HepG2 (cell line): Measurements from ENCODE around the gene TNRC18. TPM values are rescaled to one million over a fixed set of nuclear protein-coding genes. Genes with fewer than 3 reads are reported as not detected.

Experiments
- AGO1 ChIP-seq: fragments of 200-400 bp; formaldehyde crosslinking; IDR thresholded peaks from 2 replicates; pipeline ENCODE4 v1.6.1; 2017; ENCODE audit warnings: mild to moderate bottlenecking, low read depth, low read length, moderate library complexity; ENCODE audit not compliant: poor library complexity, severe bottlenecking
- AGO2 ChIP-seq: fragments of 200-400 bp; formaldehyde crosslinking; optimal IDR thresholded peaks from 2 replicates; pipeline ENCODE3; 2017; ENCODE audit warnings: mild to moderate bottlenecking, low read depth, low read length, moderate library complexity
- AHR ChIP-seq: IDR thresholded peaks from 2 replicates; pipeline ENCODE4 v1.6.1; 2018; ENCODE audit warnings: missing genetic modification reagents, missing compliant biosample characterization
- HMG20A ChIP-seq: IDR thresholded peaks from 2 replicates; pipeline ENCODE4 v1.6.1; 2016; ENCODE audit warnings: borderline replicate concordance
- TGIF2 ChIP-seq: IDR thresholded peaks from 2 replicates; pipeline ENCODE4 v1.6.1; 2016; ENCODE audit warnings: control low read depth, missing compliant biosample characterization
- ZBTB7B ChIP-seq: sonication (generic); formaldehyde crosslinking; IDR thresholded peaks from 2 replicates; pipeline ENCODE4 v1.4.0; 2020; ENCODE audit warnings: missing genetic modification reagents
- ZNF350 ChIP-seq: sonication (generic); formaldehyde crosslinking; IDR thresholded peaks from 2 replicates; pipeline ENCODE4 v1.4.0; 2020; ENCODE audit warnings: mild to moderate bottlenecking, low read depth, missing genetic modification reagents, borderline replicate concordance
- ZNF44 ChIP-seq: sonication (generic); formaldehyde crosslinking; IDR thresholded peaks from 2 replicates; pipeline ENCODE4 v1.5.1; 2020; ENCODE audit warnings: mild to moderate bottlenecking, missing genetic modification reagents
- ZNF615 ChIP-seq: sonication (generic); formaldehyde crosslinking; IDR thresholded peaks from 2 replicates; pipeline ENCODE4 v1.5.0; 2020; ENCODE audit warnings: mild to moderate bottlenecking, missing genetic modification reagents, borderline replicate concordance
- polyA plus RNA-seq, 8 experiments: library from polyadenylated mRNA; depleted of rRNA in 3 of 8; stranded (reverse) in 7 of 8; unstranded in 1 of 8; fragments of >200 nt; fragmentation: Illumina TruSeq in 4 of 8; extraction: Trizol in 4 of 8; gene quantifications; 2 replicates each; pipeline versions ENCODE4 v1.2.1 to v1.2.3, GENCODE V29; 2011 to 2016; ENCODE audit warnings: low read depth in 4 of 8, missing spikeins in 1 of 8, mixed read lengths in 1 of 8; ENCODE audit not compliant: insufficient read depth in 1 of 8
- total RNA-seq, 5 experiments: library from RNA; depleted of rRNA; stranded (reverse); fragments of >200 nt; fragmentation: Illumina TruSeq; extraction: Trizol; gene quantifications; 2 replicates each; pipeline ENCODE4 v1.2.3, GENCODE V29; 2016; ENCODE audit warnings: low read depth in 1 of 5
- TF ChIP-seq, protein P1 (sequence below), 2 experiments: fragments of 450-650 bp in 1 of 2; sonication (generic) in 1 of 2; formaldehyde crosslinking in 1 of 2; IDR thresholded peaks; 2 replicates each; pipeline versions ENCODE4 v1.6.1 to v1.8.0; 2016 to 2022; ENCODE audit warnings: antibody characterized with exemption in 1 of 2, mild to moderate bottlenecking in 1 of 2, missing genetic modification reagents in 1 of 2
- TF ChIP-seq, protein P2 (sequence below): sonication (generic); formaldehyde crosslinking; IDR thresholded peaks from 2 replicates; pipeline ENCODE4 v1.4.0; 2020; ENCODE audit warnings: missing genetic modification reagents, borderline replicate concordance
- TF ChIP-seq, protein P3 (sequence below): sonication (generic); formaldehyde crosslinking; IDR thresholded peaks from 2 replicates; pipeline ENCODE4 v1.5.1; 2020; ENCODE audit warnings: mild to moderate bottlenecking, missing genetic modification reagents, borderline replicate concordance
- TF ChIP-seq, protein P4 (sequence below): sonication (generic); formaldehyde crosslinking; IDR thresholded peaks from 2 replicates; pipeline ENCODE4 v1.8.0; 2022; ENCODE audit warnings: missing genetic modification reagents, mild to moderate bottlenecking, moderate library complexity, borderline replicate concordance

TNRC18 gene
- total and polyA plus RNA-seq, 2 of the 13 experiments (the other 11 are each of a cell fraction or from before 2014, with no cell fraction given) = 11.7 to 17.4 TPM

DNA sequence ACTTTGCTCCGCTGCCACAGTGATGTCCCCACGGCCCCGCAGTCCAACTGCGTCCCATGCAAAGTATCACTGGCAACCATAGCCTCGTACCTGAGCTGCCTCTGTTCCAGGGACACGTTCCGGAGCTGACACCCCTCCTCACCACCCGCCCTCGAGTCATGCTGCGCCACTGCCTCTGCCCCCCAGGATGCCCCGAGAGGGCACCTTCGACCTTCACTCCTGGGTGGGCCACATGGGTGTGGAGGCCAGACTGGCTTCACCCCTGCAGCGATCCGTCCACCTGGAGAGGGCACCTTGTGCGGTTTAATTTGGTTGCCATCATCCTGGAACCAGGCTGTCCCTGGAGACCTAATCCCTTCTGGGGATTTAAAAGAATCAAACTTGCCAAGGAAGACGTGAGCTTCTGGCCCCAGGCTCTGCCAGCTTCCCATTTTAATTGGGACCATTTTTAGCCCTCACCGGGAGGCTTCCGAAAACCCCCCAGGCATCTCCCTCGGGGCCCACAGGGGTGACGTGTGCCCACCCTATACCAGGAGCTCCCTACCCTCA is 19.2 kb upstream of the TNRC18 start (continued):
- TF ChIP-seq, protein P1, sequence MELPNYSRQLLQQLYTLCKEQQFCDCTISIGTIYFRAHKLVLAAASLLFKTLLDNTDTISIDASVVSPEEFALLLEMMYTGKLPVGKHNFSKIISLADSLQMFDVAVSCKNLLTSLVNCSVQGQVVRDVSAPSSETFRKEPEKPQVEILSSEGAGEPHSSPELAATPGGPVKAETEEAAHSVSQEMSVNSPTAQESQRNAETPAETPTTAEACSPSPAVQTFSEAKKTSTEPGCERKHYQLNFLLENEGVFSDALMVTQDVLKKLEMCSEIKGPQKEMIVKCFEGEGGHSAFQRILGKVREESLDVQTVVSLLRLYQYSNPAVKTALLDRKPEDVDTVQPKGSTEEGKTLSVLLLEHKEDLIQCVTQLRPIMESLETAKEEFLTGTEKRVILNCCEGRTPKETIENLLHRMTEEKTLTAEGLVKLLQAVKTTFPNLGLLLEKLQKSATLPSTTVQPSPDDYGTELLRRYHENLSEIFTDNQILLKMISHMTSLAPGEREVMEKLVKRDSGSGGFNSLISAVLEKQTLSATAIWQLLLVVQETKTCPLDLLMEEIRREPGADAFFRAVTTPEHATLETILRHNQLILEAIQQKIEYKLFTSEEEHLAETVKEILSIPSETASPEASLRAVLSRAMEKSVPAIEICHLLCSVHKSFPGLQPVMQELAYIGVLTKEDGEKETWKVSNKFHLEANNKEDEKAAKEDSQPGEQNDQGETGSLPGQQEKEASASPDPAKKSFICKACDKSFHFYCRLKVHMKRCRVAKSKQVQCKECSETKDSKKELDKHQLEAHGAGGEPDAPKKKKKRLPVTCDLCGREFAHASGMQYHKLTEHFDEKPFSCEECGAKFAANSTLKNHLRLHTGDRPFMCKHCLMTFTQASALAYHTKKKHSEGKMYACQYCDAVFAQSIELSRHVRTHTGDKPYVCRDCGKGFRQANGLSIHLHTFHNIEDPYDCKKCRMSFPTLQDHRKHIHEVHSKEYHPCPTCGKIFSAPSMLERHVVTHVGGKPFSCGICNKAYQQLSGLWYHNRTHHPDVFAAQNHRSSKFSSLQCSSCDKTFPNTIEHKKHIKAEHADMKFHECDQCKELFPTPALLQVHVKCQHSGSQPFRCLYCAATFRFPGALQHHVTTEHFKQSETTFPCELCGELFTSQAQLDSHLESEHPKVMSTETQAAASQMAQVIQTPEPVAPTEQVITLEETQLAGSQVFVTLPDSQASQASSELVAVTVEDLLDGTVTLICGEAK (IDR thresholded peaks at IDR 0.05) = no peak
- TF ChIP-seq, protein P1 (CRISPR knock-in tag; IDR thresholded peaks at IDR 0.05) = no peak
- TF ChIP-seq ZNF44 (CRISPR knock-in tag) (no peak), AGO2 (peak; percentile 51), ZNF615 (CRISPR knock-in tag) (no peak), TGIF2 (CRISPR knock-in tag) (no peak), ZNF350 (CRISPR knock-in tag) (no peak), HMG20A (CRISPR knock-in tag) (no peak), ZBTB7B (CRISPR knock-in tag) (no peak), AHR (CRISPR knock-in tag) (no peak), AGO1 (peak; percentile 88)
- TF ChIP-seq, protein P2, sequence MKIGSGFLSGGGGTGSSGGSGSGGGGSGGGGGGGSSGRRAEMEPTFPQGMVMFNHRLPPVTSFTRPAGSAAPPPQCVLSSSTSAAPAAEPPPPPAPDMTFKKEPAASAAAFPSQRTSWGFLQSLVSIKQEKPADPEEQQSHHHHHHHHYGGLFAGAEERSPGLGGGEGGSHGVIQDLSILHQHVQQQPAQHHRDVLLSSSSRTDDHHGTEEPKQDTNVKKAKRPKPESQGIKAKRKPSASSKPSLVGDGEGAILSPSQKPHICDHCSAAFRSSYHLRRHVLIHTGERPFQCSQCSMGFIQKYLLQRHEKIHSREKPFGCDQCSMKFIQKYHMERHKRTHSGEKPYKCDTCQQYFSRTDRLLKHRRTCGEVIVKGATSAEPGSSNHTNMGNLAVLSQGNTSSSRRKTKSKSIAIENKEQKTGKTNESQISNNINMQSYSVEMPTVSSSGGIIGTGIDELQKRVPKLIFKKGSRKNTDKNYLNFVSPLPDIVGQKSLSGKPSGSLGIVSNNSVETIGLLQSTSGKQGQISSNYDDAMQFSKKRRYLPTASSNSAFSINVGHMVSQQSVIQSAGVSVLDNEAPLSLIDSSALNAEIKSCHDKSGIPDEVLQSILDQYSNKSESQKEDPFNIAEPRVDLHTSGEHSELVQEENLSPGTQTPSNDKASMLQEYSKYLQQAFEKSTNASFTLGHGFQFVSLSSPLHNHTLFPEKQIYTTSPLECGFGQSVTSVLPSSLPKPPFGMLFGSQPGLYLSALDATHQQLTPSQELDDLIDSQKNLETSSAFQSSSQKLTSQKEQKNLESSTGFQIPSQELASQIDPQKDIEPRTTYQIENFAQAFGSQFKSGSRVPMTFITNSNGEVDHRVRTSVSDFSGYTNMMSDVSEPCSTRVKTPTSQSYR (CRISPR knock-in tag) = no peak
- TF ChIP-seq, protein P3, sequence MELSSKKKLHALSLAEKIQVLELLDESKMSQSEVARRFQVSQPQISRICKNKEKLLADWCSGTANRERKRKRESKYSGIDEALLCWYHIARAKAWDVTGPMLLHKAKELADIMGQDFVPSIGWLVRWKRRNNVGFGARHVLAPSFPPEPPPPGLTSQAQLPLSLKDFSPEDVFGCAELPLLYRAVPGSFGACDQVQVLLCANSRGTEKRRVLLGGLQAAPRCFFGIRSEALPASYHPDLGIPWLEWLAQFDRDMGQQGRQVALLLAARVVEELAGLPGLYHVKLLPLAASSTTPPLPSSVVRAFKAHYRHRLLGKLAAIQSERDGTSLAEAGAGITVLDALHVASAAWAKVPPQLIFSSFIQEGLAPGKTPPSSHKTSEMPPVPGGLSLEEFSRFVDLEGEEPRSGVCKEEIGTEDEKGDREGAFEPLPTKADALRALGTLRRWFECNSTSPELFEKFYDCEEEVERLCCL = no peak
- TF ChIP-seq, protein P4, sequence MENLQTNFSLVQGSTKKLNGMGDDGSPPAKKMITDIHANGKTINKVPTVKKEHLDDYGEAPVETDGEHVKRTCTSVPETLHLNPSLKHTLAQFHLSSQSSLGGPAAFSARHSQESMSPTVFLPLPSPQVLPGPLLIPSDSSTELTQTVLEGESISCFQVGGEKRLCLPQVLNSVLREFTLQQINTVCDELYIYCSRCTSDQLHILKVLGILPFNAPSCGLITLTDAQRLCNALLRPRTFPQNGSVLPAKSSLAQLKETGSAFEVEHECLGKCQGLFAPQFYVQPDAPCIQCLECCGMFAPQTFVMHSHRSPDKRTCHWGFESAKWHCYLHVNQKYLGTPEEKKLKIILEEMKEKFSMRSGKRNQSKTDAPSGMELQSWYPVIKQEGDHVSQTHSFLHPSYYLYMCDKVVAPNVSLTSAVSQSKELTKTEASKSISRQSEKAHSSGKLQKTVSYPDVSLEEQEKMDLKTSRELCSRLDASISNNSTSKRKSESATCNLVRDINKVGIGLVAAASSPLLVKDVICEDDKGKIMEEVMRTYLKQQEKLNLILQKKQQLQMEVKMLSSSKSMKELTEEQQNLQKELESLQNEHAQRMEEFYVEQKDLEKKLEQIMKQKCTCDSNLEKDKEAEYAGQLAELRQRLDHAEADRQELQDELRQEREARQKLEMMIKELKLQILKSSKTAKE = no peak
